Stomach (tissue), 9 donors: Measurements from ENCODE around the gene PI4K2B. TPM values are rescaled to one million over a fixed set of nuclear protein-coding genes. Genes with fewer than 3 reads are reported as not detected.
"Not testable (repeated sequence)": the region's sequence is repeated elsewhere in the genome, so short reads cannot be mapped to it uniquely, and the experiment has no call there.

Experiments
- DNase-seq, 2 donors: peaks; one replicate each; pipeline versions ENCODE4 v3.0.0 to v3.0.0-alpha.2; 2013 to 2019
- H3K27ac ChIP-seq, 5 donors: fragments of 200-600 bp in 4 of 5; sonication (generic) in 4 of 5; one replicate each; pipeline ENCODE4 v1.5.1; 2013 to 2019; ENCODE audit warnings: mild to moderate bottlenecking in 1 of 5, moderate library complexity in 1 of 5
- H3K27me3 ChIP-seq, 3 donors: fragments of 200-600 bp; sonication (generic); one replicate each; pipeline ENCODE4 v1.5.1; 2017 to 2019; ENCODE audit warnings: mixed run types in 1 of 3
- H3K36me3 ChIP-seq, 4 donors: fragments of 200-600 bp; sonication (generic); 1 replicate in 3 of 4; 2 replicates in 1 of 4; pipeline ENCODE4 v1.5.1; 2016 to 2019
- H3K4me1 ChIP-seq, 4 donors: fragments of 200-600 bp; sonication (generic); one replicate each; pipeline ENCODE4 v1.5.1; 2016 to 2019
- H3K4me3 ChIP-seq, 4 donors: fragments of 200-600 bp; sonication (generic) in 3 of 4; one replicate each; pipeline ENCODE4 v1.5.1; 2016 to 2019; ENCODE audit warnings: mild to moderate bottlenecking in 1 of 4
- H3K9me3 ChIP-seq, 4 donors: fragments of 200-600 bp; sonication (generic); one replicate each; pipeline ENCODE4 v1.5.1; 2016 to 2019
- EP300 ChIP-seq: sonication (generic); formaldehyde crosslinking; IDR thresholded peaks from one replicate; pipeline ENCODE4 v1.6.1; 2017; ENCODE audit warnings: antibody characterized with exemption
- POLR2A ChIP-seq, 4 donors: fragments of 450-650 bp; IDR thresholded peaks; one replicate each; pipeline ENCODE4 v1.6.1; 2016; ENCODE audit warnings: antibody characterized with exemption in 4 of 4, control low read depth in 2 of 4, mild to moderate bottlenecking in 1 of 4, moderate library complexity in 1 of 4
- POLR2AphosphoS5 ChIP-seq, 3 donors: sonication (generic); formaldehyde crosslinking; IDR thresholded peaks; one replicate each; pipeline ENCODE4 v1.6.1; 2016; ENCODE audit warnings: antibody characterized with exemption in 3 of 3
- WGBS, 5 donors: extraction: QIAGEN DNeasy Blood & Tissue Kit in 3 of 5; methylation state at CpG; one replicate each; pipeline versions ENCODE4 v1.1.5 to v1.1.7; 2013 to 2018; 5-methylcytosine and 5-hydroxymethylcytosine counted together
- intact Hi-C: fragments of 100-400 bp; cut with DNase I; formaldehyde crosslinking; loops from one replicate; pipeline ENCODE4 v1.15.1; 2023; ENCODE audit warnings: low total_unique reads
- polyA plus RNA-seq, 3 donors: library from polyadenylated mRNA; stranded (reverse); fragments of 200-250 nt; gene quantifications; one replicate each; pipeline ENCODE4 v1.2.3, GENCODE V29; 2013
- total RNA-seq, 5 donors: library from RNA; depleted of rRNA; stranded (reverse); fragments of >200 nt; gene quantifications; one replicate each; pipeline versions ENCODE4 v1.1.0 to v1.2.3, GENCODE V29; 2014 to 2016
- TF ChIP-seq, protein P1 (sequence below), 7 experiments: fragments of 450-650 bp in 4 of 7; fragments of 200-600 bp in 3 of 7; sonication (generic) in 3 of 7; IDR thresholded peaks; one replicate each; pipeline ENCODE4 v1.5.1; 2016 to 2019; ENCODE audit warnings: antibody characterized with exemption in 7 of 7, control low read depth in 2 of 7, mild to moderate bottlenecking in 1 of 7
- donor health status: healthy with polysubstance abuse.
- donor health status: Bipolar disorder and iron deficiency.
- donor health status: healthy.

PI4K2B gene
- total and polyA plus RNA-seq, 8 donors: 9.3 to 65.2 (median 21.5) TPM

DNA sequence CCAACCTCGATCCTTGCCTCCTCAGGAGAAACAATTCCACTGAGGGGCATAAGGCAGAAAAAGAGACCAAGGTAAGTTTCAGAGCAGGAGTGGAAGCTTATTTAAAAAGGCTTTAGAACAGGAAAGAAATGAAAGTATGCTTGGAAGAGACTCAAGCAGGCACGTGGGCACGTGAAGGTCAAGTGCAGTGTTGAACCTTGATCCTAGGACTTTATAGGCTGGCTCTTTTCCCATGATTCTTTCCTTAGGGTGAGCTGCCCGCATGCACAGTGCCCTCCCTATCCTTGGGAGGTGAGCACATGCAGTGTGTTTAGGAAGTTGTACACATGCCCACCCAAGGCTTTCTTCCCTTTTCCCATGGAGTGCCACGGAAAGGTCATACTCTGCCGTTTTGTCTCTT, 4.0 kb upstream of the PI4K2B start:
- WGBS, 5 donors: 81 to 89% (median 86%) methylated on average over 6 of the region's 6 CpGs
- DNase-seq: no peak
- intact Hi-C loops: no loop called here
- Histone ChIP-seq H3K27me3 (no peaks in the 10 kb centered on the region), H3K4me3 (no peak overlapping the region), H3K36me3 (no peaks in the 10 kb centered on the region), H3K9me3 (peaks cover 0 to 39% (median 16%) of the 10 kb centered on the region in 4 donors), H3K4me1 (peaks cover 0 to 4% (median 0%) of the 10 kb centered on the region in 4 donors), H3K27ac (no peak overlapping the region)
- TF ChIP-seq EP300 (no peak), POLR2AphosphoS5 (IDR thresholded peaks at IDR 0.05) (no peak), POLR2A (IDR thresholded peaks at IDR 0.05) (no peak)
- TF ChIP-seq, protein P1, sequence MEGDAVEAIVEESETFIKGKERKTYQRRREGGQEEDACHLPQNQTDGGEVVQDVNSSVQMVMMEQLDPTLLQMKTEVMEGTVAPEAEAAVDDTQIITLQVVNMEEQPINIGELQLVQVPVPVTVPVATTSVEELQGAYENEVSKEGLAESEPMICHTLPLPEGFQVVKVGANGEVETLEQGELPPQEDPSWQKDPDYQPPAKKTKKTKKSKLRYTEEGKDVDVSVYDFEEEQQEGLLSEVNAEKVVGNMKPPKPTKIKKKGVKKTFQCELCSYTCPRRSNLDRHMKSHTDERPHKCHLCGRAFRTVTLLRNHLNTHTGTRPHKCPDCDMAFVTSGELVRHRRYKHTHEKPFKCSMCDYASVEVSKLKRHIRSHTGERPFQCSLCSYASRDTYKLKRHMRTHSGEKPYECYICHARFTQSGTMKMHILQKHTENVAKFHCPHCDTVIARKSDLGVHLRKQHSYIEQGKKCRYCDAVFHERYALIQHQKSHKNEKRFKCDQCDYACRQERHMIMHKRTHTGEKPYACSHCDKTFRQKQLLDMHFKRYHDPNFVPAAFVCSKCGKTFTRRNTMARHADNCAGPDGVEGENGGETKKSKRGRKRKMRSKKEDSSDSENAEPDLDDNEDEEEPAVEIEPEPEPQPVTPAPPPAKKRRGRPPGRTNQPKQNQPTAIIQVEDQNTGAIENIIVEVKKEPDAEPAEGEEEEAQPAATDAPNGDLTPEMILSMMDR (IDR thresholded peaks at IDR 0.05): no peak

DNA sequence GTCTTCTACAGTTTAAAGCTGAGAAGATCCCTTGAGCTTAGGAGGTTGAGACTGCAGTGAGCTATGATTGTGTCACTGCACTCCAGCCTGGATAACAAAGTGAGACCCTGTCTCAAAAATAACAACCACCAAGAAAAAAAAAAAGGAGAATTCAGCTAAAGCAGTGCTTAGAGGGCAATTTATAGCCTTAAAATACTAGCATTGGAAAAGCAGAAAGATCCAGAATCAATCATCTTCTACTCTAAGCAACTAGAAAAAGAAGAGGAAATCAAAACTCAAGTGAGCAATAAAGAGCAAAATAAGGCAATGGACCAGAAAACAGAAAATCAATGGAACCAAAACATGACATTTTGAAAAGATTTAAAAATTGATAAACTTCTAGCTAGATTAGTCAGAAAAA, 639 bp upstream of the PI4K2B start:
- TF ChIP-seq, protein P1 (IDR thresholded peaks at IDR 0.05): no peak
- no peak for TF ChIP-seq EP300
- no peak for TF ChIP-seq POLR2A (IDR thresholded peaks at IDR 0.05)
- TF ChIP-seq POLR2AphosphoS5 (IDR thresholded peaks at IDR 0.05): no peak
- Histone ChIP-seq H3K36me3 (no peaks in the 10 kb centered on the region), H3K4me3 (peak overlapping the region; percentile 72 to 85 (median 81)), H3K9me3 (peaks cover 0 to 13% (median 0%) of the 10 kb centered on the region in 4 donors), H3K4me1 (peaks cover 7 to 28% (median 21%) of the 10 kb centered on the region in 4 donors), H3K27ac (peak overlapping the region in 4 of 5 donors; percentile 92 to 99 (median 98)), H3K27me3 (no peaks in the 10 kb centered on the region)
- no peak for DNase-seq
- intact Hi-C loops: no loop called here

DNA sequence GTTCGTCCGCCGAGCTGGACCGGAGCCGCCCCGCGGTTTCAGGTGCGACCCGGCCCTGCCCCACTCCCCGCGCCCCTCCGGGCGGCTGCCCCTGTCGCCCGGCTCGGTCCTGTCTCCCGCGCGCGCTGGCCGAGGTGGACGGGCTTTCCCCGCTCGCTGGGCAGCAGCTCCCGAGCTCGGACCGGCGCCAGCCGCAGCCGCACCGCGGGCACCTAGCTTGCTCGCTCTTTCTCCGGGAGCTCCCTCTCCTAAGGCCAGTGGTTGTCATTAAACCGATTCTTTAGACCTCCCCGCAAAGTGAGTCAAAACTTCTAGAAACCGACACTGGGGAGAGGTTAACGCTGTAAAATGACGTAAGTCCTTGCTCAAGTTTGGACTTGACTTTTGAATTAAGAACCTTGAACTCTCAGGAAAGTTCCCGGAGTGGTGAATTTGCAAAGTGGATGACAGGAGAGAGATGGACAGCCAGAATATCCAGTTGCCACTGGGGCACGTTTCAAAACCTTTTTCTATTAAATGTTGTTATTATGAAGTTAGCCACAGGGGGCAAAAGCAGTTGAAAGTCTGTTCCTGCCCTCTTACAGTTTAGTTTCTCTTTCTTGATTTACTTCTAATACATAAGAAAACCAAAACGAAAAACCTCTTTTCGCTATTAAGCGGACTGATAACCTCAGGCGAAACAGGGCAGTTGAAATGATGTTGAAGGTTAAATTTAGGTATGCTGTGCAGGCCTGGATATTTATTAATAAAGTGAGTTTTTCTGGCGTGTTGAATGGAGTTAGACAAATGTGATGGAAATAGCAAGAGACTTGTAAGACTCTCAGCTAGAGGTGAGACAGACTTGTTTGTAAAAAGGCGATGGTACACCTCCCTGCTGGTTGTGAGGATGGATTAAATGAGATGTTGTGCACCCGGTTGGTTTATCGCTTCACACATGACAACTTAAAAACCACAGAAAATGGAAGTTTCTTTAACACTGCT, 847 bp downstream of the PI4K2B start:
- TF ChIP-seq POLR2A (IDR thresholded peaks at IDR 0.05) (no peak), EP300 (no peak), POLR2AphosphoS5 (IDR thresholded peaks at IDR 0.05) (peak in 2 of 3 donors; percentile 9 to 46)
- TF ChIP-seq, protein P1 (IDR thresholded peaks at IDR 0.05): peak in 5 of 7 experiments; percentile 17 to 54 (median 40)
- H3K4me3 ChIP-seq: peak overlapping the region; percentile 72 to 85 (median 81)
- DNase-seq: peak; percentile 59 to 90
- WGBS, 5 donors: 1 to 5% (median 2%) methylated on average over 21 to 49 of the region's 49 CpGs
- intact Hi-C loops: no loop called here
- peaks cover 7 to 34% (median 27%) of the 10 kb centered on the region in 4 donors for H3K4me1 ChIP-seq
- peaks cover 0 to 8% (median 0%) of the 10 kb centered on the region in 4 donors for H3K9me3 ChIP-seq
- peak overlapping the region; percentile 92 to 99 (median 96) for H3K27ac ChIP-seq
- H3K36me3 ChIP-seq: no peaks in the 10 kb centered on the region
- H3K27me3 ChIP-seq: no peaks in the 10 kb centered on the region

DNA sequence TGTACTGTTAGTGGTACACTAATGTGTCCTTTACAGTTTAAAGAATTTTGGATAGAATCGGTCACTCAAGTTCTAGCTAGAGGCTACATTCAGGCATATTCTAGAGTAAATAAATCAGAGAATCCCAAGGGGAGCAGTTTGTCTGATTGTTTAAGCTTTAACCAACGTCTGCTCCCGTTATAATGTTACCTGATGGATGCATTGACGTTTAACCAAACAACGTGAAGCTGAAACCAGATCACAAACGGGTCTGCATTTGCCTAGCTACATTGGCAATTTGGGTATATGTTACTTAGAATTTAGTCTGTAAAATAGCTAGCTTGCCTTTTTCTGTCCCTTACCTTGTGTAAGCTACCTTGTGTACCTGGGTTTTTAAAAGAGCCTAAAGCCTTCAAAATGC, 1.6 kb downstream of the PI4K2B start:
- no peaks in the 10 kb centered on the region for H3K27me3 ChIP-seq
- H3K27ac ChIP-seq: peak overlapping the region in 4 of 5 donors; percentile 92 to 99 (median 98)
- H3K36me3 ChIP-seq: no peaks in the 10 kb centered on the region
- H3K4me1 ChIP-seq: peaks cover 7 to 41% (median 34%) of the 10 kb centered on the region in 4 donors
- no peak for DNase-seq
- peak overlapping the region; percentile 72 to 85 (median 81) for H3K4me3 ChIP-seq
- peaks cover 0 to 8% (median 0%) of the 10 kb centered on the region in 4 donors for H3K9me3 ChIP-seq
- 10 to 36% (median 11%) methylated on average over 6 of the region's 6 CpGs for WGBS, 5 donors
- intact Hi-C loops: no loop called here
- TF ChIP-seq, protein P1 (IDR thresholded peaks at IDR 0.05): no peak
- TF ChIP-seq POLR2A (IDR thresholded peaks at IDR 0.05) (no peak), POLR2AphosphoS5 (IDR thresholded peaks at IDR 0.05) (no peak), EP300 (no peak)

DNA sequence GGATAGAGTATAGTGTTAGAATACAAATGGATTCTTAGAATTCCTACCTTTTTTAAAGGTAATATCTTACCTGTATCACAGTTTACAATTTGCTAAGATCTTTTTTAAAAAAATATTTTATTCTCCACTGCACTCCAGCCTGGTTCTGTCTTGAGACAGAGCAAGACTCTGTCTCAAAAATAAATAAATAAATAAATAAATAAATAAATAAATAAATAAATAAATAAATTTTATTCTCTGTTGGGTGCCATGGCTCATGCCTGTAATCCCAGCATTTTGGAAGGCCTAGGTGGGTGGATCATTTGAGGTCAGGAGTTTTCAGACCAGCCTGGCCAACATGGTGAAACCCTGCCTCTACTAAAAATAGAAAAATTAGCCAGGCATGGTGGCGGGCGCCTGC, 2.2 kb downstream of the PI4K2B start:
- DNase-seq, H3K9me3 ChIP-seq, intact Hi-C loops, H3K27me3 ChIP-seq, H3K36me3 ChIP-seq: not testable (repeated sequence)
- 92 to 100% (median 96%) methylated on average over 2 of the region's 2 CpGs for WGBS, 5 donors
- Histone ChIP-seq H3K27ac (peak overlapping the region in 1 of 5 donors; percentile 99), H3K4me3 (peak overlapping the region in 2 of 4 donors; percentile 72 to 85), H3K4me1 (peaks cover 7 to 47% (median 40%) of the 10 kb centered on the region in 4 donors)
